H1 (cell line): Measurements from ENCODE around the gene PLPPR2. TPM values are rescaled to one million over a fixed set of nuclear protein-coding genes. Genes with fewer than 3 reads are reported as not detected.

Experiments
- ATF2 ChIP-seq: IDR thresholded peaks from 2 replicates; pipeline ENCODE4 v1.6.1; 2012; ENCODE audit warnings: low read length, inconsistent platforms
- ATF3 ChIP-seq: IDR thresholded peaks from 2 replicates; pipeline ENCODE4 v1.6.1; 2011; ENCODE audit warnings: low read depth, mild to moderate bottlenecking, low read length; ENCODE audit not compliant: insufficient read depth
- CTBP2 ChIP-seq: IDR thresholded peaks from 2 replicates; pipeline ENCODE4 v1.7.0; 2011; ENCODE audit warnings: borderline replicate concordance, mild to moderate bottlenecking, moderate library complexity, mixed read lengths, low read length; ENCODE audit not compliant: insufficient read depth, insufficient read length
- MAX ChIP-seq: IDR thresholded peaks from 2 replicates; pipeline ENCODE4 v1.6.1; 2012; ENCODE audit warnings: inconsistent platforms
- RFX5 ChIP-seq: IDR thresholded peaks from 2 replicates; pipeline ENCODE4 v1.6.1; 2011; ENCODE audit warnings: low read depth, low read length, improper control_type of control experiment, borderline replicate concordance
- SP2 ChIP-seq: IDR thresholded peaks from 2 replicates; pipeline ENCODE4 v1.6.1; 2012; ENCODE audit warnings: mild to moderate bottlenecking, low read length, inconsistent platforms
- polyA plus RNA-seq, 7 experiments: library from polyadenylated mRNA; depleted of rRNA in 3 of 7; stranded (reverse) in 5 of 7; unstranded in 2 of 7; fragments of >200 nt in 5 of 7; fragments of 200-250 nt in 2 of 7; gene quantifications; 1 replicate in 5 of 7; 2 replicates in 1 of 7; 4 replicates in 1 of 7; pipeline versions ENCODE4 v1.2.1 to v1.2.3, GENCODE V29; 2011 to 2013; ENCODE audit warnings: missing spikeins in 2 of 7, mixed read lengths in 2 of 7
- total RNA-seq: library from RNA; stranded (reverse); fragmentation: NEBNext Ultra II Directional; extraction: Animal tissue kit (Norgen Biotek cat#: 25700); gene quantifications from 2 replicates; pipeline ENCODE4 v1.2.1, GENCODE V29; 2021

The PLPPR2 gene
- total and polyA plus RNA-seq, 2 of the 8 experiments (the other 6 are each of a cell fraction or from before 2014, with no cell fraction given), result 7.2 to 11.7 TPM

GRCh38 chr19:11373166-11373884 lies 18.1 kb downstream of the PLPPR2 start (continued):
- no peak for TF ChIP-seq ATF2
- TF ChIP-seq MAX, result no peak
- no peak for TF ChIP-seq SP2
- no peak for TF ChIP-seq CTBP2
- no peak for TF ChIP-seq RFX5
- no peak for TF ChIP-seq ATF3
